Vagina (tissue), 2 donors: ENCODE measurements around the gene USP46.

Experiments used
- CTCF ChIP-seq, 3 experiments: fragments of 450-650 bp in 2 of 3; fragments of 200-600 bp in 1 of 3; sonication (generic) in 1 of 3; IDR thresholded peaks; one replicate each; pipeline ENCODE4 v1.5.1; 2017 to 2019; ENCODE audit warnings: antibody characterized with exemption in 3 of 3, mild to moderate bottlenecking in 2 of 3, moderate library complexity in 2 of 3
- POLR2AphosphoS5 ChIP-seq, 2 donors: sonication (generic); formaldehyde crosslinking; IDR thresholded peaks; one replicate each; pipeline ENCODE4 v1.9.0; 2017; ENCODE audit warnings: antibody characterized with exemption in 2 of 2, mild to moderate bottlenecking in 2 of 2, low read depth in 1 of 2; ENCODE audit not compliant: insufficient read depth in 1 of 2

- TF ChIP-seq CTCF (IDR thresholded peaks at IDR 0.05) (no peak), POLR2AphosphoS5 (IDR thresholded peaks at IDR 0.05; ENCODE audit: insufficient read depth in 1 of 2, low read depth in 1 of 2) (no peak)
Observed at GRCh38 chr4:52637116-52637515, 22.0 kb downstream of the USP46 start.
